ENCODE data around the gene ARL15. TPM values are rescaled to one million over a fixed set of nuclear protein-coding genes. Genes with fewer than 3 reads are reported as not detected.

ARL15 gene
- total RNA-seq, 4 donors from 2014 or later: 8.5 to 19.1 (median 12.0) TPM

- TF ChIP-seq, protein P1, sequence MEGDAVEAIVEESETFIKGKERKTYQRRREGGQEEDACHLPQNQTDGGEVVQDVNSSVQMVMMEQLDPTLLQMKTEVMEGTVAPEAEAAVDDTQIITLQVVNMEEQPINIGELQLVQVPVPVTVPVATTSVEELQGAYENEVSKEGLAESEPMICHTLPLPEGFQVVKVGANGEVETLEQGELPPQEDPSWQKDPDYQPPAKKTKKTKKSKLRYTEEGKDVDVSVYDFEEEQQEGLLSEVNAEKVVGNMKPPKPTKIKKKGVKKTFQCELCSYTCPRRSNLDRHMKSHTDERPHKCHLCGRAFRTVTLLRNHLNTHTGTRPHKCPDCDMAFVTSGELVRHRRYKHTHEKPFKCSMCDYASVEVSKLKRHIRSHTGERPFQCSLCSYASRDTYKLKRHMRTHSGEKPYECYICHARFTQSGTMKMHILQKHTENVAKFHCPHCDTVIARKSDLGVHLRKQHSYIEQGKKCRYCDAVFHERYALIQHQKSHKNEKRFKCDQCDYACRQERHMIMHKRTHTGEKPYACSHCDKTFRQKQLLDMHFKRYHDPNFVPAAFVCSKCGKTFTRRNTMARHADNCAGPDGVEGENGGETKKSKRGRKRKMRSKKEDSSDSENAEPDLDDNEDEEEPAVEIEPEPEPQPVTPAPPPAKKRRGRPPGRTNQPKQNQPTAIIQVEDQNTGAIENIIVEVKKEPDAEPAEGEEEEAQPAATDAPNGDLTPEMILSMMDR (IDR thresholded peaks at IDR 0.05): no peak
- no peak for TF ChIP-seq POLR2A (IDR thresholded peaks at IDR 0.05)
- no peak for DNase-seq
- Histone ChIP-seq H3K27me3 (no peaks in the 10 kb centered on the region), H3K4me1 (no peaks in the 10 kb centered on the region), H3K36me3 (peaks cover 0 to 3% (median 0%) of the 10 kb centered on the region in 3 donors), H3K27ac (no peak overlapping the region), H3K4me3 (no peak overlapping the region), H3K9me3 (no peaks in the 10 kb centered on the region)
- intact Hi-C loops (cut with DNase I): no loop called here
- WGBS, 2 donors: 89 to 96% methylated on average over 2 of the region's 2 CpGs
Observed at GRCh38 chr5:54274944-54275343, 35.4 kb downstream of the ARL15 start.

GRCh38 chr5:54273715-54274114 is 36.7 kb downstream of the ARL15 start:
- no peaks in the 10 kb centered on the region for H3K4me1 ChIP-seq
- no peaks in the 10 kb centered on the region for H3K9me3 ChIP-seq
- 81 to 87% methylated on average over 6 of the region's 6 CpGs for WGBS, 2 donors
- TF ChIP-seq POLR2A (IDR thresholded peaks at IDR 0.05): no peak
- TF ChIP-seq, protein P1 (IDR thresholded peaks at IDR 0.05): no peak
- no peak for DNase-seq
- H3K27me3 ChIP-seq: no peaks in the 10 kb centered on the region
- no peak overlapping the region for H3K4me3 ChIP-seq
- no peak overlapping the region for H3K27ac ChIP-seq
- H3K36me3 ChIP-seq: no peaks in the 10 kb centered on the region
- intact Hi-C loops (cut with DNase I): no loop called here

- no peaks in the 10 kb centered on the region for H3K27me3 ChIP-seq
- H3K4me1 ChIP-seq: no peaks in the 10 kb centered on the region
- H3K36me3 ChIP-seq: no peaks in the 10 kb centered on the region
- no peak for DNase-seq
- WGBS, 2 donors: 90 to 94% methylated on average over 1 of the region's 1 CpG
- no peak overlapping the region for H3K27ac ChIP-seq
- no peaks in the 10 kb centered on the region for H3K9me3 ChIP-seq
- no peak overlapping the region for H3K4me3 ChIP-seq
- TF ChIP-seq, protein P1 (IDR thresholded peaks at IDR 0.05): no peak
- TF ChIP-seq POLR2A (IDR thresholded peaks at IDR 0.05): no peak
- intact Hi-C loops (cut with DNase I): no loop called here
Observed at GRCh38 chr5:54272746-54273145, 37.6 kb downstream of the ARL15 start.

GRCh38 chr5:54270326-54270725 is 40.0 kb downstream of the ARL15 start:
- no peaks in the 10 kb centered on the region for H3K9me3 ChIP-seq
- H3K36me3 ChIP-seq: no peaks in the 10 kb centered on the region
- intact Hi-C loops (cut with DNase I): no loop called here
- H3K27ac ChIP-seq: no peak overlapping the region
- 81 to 82% methylated on average over 6 of the region's 6 CpGs for WGBS, 2 donors
- no peak overlapping the region for H3K4me3 ChIP-seq
- no peak for TF ChIP-seq POLR2A (IDR thresholded peaks at IDR 0.05)
- TF ChIP-seq, protein P1 (IDR thresholded peaks at IDR 0.05): no peak
- no peak for DNase-seq
- H3K4me1 ChIP-seq: no peaks in the 10 kb centered on the region
- no peaks in the 10 kb centered on the region for H3K27me3 ChIP-seq

DNA sequence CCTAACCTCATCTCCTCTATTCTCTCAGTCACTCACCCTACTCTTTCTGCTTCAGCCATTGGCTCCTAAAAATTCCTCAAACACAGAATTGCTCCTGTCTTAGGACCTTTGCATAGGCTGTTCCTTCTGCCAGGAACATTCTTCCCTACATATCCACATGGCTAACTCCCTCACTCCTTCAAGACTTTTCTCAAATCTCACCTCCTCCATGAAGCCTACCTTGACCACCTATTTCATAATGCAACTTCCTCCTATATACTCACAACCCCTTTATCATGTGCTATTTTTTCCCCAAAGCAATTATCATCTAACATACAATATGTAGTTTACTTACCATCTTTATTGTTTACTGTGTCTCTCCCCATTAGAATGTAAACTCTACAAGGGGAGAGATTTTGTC is 45.8 kb downstream of the ARL15 start:
- intact Hi-C loops (cut with DNase I): no loop called here
- no peaks in the 10 kb centered on the region for H3K36me3 ChIP-seq
- TF ChIP-seq, protein P1 (IDR thresholded peaks at IDR 0.05): no peak
- no peak for TF ChIP-seq POLR2A (IDR thresholded peaks at IDR 0.05)
- H3K9me3 ChIP-seq: no peaks in the 10 kb centered on the region
- no peaks in the 10 kb centered on the region for H3K27me3 ChIP-seq
- H3K27ac ChIP-seq: no peak overlapping the region
- H3K4me3 ChIP-seq: no peak overlapping the region
- DNase-seq: no peak
- no peaks in the 10 kb centered on the region for H3K4me1 ChIP-seq

Measured in esophagus squamous epithelium (tissue), 5 donors.